Measurements from ENCODE around the gene AP1G1.
"Not testable (repeated sequence)": the region's sequence is repeated elsewhere in the genome, so short reads cannot be mapped to it uniquely, and the experiment has no call there.

AP1G1 gene

DNA sequence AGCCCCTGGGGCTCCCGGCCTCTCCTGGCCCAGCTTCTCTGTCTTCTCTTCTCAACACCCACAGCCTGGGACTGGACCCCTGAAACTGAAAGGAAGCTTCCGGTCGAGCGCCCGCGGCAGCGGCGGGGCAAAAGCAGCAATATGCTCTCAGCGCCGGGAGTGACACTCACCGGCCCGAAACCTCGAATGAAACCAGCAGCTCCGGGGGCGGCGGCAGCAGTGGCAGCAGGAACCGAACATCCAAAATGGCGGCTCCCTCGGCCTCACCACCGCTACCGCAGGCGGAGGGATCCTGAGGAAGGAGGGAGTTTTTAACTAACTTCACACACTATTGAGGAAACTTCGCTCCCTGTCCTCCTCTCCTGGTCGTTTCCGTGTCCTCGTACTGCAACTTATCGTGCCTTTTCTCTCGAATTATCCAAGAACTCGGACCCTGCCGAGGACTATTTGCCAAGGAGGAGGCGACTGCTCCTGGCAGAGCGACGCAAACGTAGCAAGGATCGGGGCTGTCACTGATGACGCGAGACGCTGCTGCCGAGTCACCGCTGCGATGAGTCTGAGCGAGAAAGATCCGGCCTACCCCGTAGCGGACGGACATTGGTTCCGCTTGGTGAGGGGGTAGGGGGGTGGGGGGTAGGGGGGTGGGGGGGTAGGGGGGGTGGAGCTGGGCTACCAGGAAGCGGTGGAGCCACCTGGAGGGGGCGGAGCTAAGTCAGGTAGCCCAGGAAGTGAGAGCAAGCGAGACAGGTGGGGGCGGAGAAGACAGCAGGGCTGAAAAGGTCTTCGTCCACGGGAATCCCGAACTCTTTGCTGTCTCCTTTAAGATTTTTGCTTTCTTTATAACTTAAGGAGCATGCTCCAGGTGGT lies at the start of gene AP1G1:
Gene AP1G1, minus strand, starts transcription at position 242 of the 867 bp plus-strand sequence. CDS start 19,355 bp downstream, outside the sequence.
- peak; percentile 89 for DNase-seq

DNA sequence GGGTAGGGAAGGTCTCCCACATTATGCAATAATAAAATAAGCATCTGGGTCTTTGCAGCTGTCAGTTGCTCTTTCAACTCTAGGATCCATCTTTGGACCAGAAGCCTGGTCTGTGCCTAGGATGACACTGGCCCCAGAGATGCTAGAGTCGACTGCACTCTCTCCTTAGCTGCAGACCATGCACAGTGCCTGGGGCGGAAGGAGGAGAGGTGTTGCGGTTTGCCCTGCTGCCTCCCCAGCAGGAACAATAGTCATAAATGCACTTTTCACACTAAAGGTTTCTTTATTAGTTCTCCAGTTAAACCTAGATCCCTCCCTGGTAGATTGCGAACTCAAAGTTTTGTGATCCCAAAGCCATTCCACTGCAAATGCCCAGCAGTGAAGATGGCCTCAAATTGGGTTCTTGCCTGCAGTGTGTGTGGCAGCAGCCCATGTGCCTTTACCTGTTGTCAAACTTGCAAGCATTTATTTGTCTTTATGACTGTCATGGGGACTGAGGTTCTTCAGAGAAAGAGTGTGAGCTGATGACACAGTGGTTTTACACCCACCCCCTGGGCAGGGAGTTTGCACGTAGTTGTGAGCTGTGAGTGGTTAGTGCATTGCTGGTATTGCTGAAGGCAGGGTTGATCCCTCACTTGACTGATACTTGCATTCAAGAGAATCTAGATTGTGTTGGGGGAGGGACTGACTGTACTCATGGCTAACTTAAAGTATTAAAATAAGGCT lies 47.5 kb upstream of the AP1G1 start:
- no peak for DNase-seq

- no peak for DNase-seq
Measured at GRCh38 chr16:71854369-71854948, 45.8 kb upstream of the AP1G1 start.

- no peak for DNase-seq
Measured at GRCh38 chr16:71853413-71853812, 44.8 kb upstream of the AP1G1 start.

DNA sequence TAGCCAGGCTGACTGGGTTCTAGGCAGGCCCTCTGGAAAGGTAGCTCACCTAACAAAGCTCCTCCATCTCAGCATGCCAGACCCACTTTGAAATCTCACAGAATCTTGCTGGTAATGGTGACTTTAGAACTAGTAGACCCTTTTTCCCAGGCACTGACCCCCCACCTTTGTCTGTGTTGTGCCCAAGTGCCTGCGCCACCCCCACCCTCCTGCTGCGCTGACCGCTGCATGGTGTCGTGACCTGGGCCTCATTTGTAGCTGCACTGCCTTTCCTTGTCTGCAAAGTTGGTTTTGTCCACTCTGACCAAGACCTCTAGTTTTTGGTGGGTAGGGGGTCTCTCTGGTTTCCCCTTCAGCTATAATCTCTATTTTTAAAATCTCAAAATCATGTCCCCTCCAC lies 43.9 kb upstream of the AP1G1 start:
- no peak for DNase-seq

- no peak for DNase-seq
Measured at GRCh38 chr16:71852158-71852557, 43.5 kb upstream of the AP1G1 start.

GRCh38 chr16:71851746-71852145 lies 43.1 kb upstream of the AP1G1 start:
- DNase-seq = no peak

DNA sequence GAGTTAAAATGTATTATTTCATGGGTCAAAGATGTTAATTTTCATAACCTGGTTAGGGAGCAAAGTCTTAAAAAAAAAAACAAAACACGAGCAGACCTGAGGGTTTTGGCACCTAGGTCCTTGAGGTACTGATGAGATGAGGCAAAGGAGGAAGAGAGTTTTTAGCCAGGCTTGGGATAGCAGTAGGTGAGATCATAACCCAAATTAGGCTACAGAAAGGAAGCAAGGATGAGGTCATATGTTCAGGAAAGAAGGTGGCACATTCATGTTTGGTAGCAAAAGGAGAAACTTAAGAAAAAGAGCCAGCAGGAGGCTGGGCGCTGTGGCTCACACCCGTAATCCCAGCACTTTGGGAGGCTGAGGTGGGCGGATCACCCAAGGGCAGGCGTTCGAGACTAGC lies 40.0 kb upstream of the AP1G1 start:
- no peak for DNase-seq

- DNase-seq = no peak
Measured at GRCh38 chr16:71847096-71847495, 38.5 kb upstream of the AP1G1 start.

- no peak for DNase-seq
Measured at GRCh38 chr16:71846431-71846830, 37.8 kb upstream of the AP1G1 start.

DNA sequence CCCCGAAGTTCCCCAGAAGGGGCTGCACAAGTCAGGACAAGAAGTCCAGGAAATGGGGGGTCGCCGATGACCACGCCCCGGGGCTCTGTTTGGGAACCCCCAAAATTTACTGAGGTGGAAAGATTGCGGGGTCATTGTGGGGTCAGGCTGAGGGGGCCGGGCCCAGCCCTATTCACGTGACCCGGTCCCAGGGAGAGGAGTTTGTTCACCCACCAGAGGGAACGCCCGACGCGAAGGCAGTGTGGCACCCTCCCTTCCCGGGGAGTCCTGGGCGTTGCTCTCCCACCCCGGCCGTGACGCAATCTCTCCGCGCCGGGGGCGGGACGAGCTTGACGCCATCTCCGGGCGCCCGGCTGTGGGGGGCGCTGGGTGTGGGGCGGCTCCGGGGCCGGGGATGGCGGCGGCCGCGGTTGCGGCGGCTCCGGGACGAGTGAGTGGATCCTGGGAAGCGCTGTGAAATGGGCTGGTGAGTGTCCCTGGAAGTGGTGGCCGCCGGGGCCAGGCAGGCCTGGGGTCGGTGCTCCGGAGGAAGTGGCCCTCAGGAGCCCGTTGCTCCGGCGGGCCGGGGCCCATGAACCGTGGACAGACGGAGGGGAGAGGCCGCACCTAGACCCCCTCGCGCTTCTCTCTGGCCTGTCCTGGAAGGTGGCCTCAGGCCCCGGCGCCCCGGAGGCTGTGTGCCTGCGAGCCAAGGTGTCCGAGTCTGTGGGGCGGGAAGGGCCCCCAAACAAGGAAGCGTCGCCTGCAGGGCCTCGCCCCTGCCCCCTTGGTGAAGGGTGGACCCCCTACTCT lies 37.2 kb upstream of the AP1G1 start, which contains the start of gene ATXN1L:
Gene ATXN1L, plus strand, starts transcription at position 338 of the 792 bp plus-strand sequence. CDS start 3,765 bp downstream, outside the sequence.
- peak; percentile 72 for DNase-seq

GRCh38 chr16:71843572-71843971 lies 34.9 kb upstream of the AP1G1 start:
- DNase-seq = no peak

DNA sequence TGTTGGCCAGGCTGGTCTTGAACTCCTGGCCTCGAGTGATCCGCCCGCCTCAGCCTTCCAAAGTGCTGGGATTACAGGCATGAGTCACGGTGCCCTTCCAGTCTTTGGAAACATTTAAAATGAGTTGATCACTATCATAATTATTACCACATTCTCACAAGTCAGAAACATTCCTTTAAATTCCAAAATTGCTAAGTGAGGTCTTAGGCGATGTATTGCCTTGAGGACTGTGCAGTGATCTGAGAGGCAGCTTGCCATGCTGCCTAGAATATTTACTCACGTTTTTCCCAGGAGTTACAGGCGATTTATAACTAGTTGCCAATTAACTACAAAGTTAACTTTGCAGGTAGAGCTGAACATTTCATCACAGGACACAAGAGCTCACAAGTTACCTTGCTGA lies 31.4 kb upstream of the AP1G1 start:
- no peak for DNase-seq

DNA sequence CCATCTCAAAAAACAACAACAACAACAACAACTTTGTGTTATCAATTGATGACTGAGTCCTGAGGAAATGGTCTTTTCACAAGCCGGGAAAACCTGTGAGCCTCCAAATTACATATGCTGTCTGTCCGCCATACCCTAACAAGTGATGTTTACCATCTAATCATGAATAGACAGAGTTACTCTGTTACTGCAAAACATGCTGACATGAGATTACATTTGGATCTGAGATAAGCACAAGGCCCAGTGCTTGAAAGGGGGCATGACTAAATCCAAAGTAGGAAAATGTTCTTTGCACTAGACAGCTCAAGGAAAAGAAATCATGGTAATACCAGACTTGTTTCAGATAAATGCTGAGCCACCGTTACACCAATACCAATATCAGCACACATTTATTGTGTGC lies 28.5 kb upstream of the AP1G1 start:
- no peak for DNase-seq

GRCh38 chr16:71834291-71834690 lies 25.7 kb upstream of the AP1G1 start:
- no peak for DNase-seq

GRCh38 chr16:71832112-71832511 lies 23.5 kb upstream of the AP1G1 start:
- not testable (repeated sequence) for DNase-seq

DNA sequence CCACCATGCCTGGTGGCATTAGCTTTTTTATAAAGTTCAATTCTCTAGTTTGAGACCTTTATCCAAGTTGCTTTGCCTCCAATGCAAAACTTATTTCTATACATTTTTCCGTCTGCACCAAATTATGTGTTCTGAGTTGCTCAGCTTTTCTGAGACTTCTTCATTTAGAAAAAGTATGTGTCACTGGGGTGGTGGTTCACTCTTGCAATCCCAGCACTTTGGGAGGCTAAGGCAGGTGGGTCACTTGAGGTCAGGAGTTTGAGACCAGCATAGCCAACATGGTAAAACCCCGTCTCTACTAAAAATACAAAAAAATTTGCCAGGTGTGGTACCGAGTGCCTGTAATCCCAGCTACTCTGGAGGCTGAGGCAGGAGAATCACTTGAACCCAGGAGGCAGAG lies 23.1 kb upstream of the AP1G1 start:
- not testable (repeated sequence) for DNase-seq

DNA sequence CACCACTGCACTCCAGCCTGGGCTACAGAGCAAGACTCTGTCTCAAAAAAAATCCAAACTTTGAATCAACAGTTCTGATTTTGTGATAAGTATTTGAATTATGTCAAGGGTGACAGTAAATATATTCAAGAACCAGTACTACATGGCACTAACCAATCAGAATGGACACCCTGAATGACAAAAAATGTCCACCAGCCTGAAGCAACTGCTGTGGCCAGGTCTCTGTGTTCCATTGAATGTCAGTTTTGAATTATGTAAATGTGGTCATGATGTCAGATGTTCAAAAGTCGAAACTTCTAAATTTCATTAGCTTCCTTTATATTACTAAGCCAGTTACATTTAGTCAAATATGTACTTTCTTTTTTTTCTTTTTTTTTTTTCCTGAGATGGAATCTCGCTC lies 21.7 kb upstream of the AP1G1 start:
- DNase-seq = no peak

- no peak for DNase-seq
Measured at GRCh38 chr16:71826533-71827017, 17.9 kb upstream of the AP1G1 start.

DNA sequence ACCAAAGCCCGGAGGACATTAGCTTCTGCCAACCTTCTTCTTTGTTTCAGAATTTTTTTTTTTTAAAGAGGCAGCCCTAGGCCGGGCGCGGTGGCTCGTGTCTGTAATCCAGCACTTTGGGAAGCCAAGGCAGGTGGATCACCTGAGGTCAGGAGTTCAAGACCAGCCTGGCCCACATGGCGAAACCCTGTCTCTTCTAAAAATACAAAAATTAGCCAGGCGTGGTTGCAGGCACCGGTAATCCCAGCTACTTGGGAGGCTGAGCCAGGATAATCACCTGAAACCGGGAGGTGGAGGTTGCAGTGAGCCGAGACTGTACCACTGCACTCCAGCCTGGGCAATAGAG lies 8.5 kb upstream of the AP1G1 start:
- DNase-seq = not testable (repeated sequence)

- DNase-seq = no peak
Measured at GRCh38 chr16:71811261-71811803, 2.7 kb upstream of the AP1G1 start.

DNA sequence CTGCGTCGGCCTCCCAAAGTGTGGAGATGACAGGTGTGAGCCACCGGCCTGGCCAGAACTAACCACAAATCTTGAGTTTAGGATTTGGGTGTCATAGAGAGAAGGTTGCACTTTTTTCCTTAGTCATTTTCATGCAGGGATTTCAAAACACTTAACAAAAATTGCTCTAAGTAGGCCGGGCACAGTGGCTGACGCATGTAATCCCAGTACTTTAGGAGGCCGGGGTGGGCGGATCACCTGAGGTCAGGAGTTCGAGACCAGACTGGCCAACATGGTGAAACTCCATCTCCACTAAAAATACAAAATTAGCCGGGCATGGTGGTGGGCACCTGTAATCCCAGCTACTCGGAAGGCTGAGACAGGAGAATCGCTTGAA lies 1.5 kb upstream of the AP1G1 start:
- DNase-seq = not testable (repeated sequence)
